T-helper 1 cell (primary cell): ENCODE data around the gene GAB2.

Source experiments
- DNase-seq, 5 donors: peaks; one replicate each; pipeline ENCODE4 v3.0.0-alpha.2; 2012 to 2020

Gene GAB2

DNA sequence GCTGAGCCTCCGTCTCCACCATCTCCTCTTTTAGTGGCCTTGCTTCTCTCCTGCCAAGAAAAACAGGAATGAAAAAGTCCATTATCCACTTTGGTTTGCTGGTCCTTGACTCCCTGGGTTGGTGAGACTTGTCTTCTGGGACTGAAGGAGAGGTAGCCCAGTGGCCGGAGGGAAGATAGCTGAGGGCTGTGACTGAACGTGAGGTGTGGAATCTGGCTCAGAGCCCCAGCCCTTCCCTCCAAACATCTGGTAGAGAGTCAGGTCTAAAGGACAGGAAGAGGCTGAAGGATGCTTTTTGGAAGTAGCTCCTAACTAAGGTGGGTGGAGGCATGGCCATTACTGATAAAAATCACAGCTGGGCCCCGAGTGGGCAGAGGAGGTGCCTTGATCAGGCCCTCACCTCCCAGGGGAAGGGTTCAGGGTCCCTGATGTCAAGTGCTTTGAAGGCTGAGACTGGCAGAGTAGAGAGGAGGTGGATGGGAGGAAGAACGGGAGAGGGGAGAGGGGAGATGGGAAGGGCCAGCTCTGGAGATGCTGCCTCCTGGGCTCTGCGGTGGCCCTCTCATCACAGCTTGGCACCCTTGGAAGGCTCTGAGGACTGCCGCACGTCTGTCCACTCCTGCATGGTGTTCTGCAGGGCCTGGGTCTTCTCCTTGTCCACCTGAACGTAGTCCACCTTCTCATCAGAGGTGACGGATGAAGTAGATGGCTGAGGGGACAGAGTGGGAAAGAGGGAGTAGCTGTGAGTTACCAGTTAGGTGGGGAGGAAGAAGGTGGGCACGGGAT, 198.7 kb downstream of the GAB2 start:
- no peak for DNase-seq

DNA sequence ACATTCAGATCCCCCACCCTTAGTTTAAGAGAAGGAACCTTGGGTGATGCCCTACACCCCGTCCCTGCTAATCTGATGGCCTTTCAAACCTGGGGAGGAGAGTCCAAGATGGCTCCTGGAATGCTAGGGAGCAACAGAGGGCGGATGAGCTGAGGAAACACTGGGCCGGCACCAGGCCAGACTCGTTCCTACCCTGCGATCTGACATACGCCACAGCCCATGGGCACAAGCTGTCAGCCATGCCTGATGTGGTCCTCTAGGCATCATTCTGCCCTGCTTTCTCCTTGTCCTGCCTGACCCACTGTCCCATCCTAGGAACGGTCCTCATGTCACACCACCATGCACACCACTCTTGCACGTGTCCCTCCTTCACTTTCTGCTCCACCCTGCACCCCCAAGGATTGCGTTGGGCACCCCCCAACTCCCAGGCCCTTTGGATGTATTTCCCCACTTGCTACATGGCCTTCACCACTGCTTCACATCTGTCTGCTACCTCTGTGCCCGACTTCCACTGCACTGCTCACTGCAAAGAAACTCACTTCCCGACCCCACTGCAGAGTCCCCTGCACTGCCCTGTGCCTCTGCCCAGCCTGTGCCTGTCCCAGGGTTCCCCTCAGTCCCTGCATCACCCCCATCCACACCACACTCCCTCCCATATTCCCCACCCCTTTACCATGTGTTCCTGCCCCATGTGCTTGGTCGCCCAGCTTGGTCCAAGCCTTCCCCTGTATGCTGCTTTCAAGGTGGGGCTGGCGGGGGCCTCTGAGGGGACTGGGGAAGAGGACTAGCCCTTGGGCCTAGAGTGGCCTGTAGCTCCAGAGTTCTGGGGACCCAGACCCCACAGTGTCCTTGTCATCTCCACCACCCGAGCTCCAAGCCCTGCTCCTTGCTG, 199.7 kb downstream of the GAB2 start:
- DNase-seq: no peak

DNA sequence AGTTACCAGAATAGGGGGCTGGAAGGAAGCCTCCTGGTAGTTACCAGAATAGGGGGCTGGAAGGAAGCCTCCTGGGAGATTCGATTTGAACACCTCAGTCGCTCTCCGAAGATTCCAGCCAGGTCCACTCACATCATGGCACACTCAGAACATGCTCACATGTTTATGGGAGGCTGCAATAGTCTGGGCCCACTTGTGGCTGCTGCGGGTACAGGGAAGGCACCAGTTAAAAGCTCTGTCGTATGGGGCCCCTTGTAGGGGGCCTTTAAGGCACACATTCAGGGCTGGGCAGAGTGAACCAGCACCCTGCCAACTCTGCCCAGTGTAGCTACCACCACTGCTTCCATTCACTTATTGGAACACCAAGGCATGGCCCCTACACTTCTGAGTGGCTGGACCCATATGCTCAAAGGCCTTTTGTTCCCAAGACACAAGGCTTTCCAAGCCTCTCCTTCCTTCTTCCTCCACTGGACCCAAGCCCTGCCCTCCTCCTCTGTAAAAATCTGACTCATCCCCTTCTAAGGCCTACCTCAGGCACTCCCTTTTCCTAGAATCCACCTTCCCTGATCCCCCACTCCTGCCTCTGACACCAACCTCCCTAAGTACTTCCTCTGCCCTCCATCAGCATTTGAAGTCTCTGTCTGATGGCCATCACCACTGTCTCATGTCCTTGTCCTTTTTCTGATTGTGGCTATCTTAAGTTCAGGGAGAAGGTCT, 200.9 kb downstream of the GAB2 start:
- DNase-seq: no peak

DNA sequence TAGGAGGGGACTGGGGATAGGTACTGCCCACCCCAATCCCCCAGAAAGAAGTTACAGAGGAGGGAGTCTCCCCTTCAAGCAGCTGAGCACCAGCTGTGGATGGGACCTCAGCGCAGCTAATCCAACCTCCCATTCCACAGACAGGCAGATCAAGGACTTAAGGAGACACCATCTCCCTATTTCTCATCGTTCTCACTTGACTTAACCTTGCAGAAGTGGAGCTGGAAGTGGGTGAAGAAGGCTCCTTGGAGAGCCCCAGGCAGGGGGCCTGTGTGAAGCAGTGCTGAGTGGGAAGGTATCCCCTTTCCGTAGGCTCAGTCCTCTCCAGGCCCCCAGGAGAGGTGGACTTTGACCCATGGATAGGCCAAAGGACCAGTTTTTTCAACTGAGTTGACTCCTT, 201.6 kb downstream of the GAB2 start:
- no peak for DNase-seq

DNA sequence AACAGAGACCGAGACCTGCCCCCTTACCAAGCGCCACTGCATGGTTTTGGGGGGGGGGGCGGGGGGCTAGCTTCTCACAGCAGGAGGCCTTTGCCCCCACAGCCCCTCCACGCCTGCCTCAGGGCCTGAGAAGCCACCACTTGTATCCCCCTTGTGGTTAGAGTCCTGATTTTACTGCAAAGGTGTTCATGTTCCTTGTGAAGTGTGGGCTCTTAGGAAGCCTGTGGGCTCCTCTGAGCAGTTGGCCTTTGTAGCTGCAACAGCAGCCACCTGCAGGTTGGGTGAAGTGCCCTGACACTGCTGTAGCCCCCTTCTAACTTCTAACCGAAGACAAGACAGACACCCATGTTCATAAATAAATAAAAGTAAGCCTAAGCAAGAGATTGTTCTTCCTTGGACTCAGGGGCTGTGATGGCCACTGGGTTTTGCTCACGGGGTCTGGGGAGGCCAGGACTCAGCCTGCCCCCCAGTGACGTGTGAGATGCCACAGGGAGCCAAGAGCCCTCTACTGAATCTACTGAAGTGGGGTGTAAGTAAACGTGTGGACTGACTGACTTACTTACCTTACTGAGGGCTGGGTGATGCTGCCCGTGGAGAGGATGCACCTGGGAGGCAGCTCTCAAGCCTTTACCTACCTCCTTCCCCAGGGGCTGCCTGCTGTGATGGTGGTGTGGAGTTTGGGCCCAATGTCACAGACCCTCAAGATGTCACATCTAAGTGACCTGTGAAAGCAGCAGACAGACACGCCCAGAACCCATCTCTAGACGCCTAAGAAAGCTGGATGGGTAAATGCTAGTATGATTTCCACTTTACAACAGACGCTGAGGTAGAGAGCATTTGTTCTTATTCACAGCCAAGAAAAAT, 203.1 kb downstream of the GAB2 start:
- DNase-seq: no peak

DNA sequence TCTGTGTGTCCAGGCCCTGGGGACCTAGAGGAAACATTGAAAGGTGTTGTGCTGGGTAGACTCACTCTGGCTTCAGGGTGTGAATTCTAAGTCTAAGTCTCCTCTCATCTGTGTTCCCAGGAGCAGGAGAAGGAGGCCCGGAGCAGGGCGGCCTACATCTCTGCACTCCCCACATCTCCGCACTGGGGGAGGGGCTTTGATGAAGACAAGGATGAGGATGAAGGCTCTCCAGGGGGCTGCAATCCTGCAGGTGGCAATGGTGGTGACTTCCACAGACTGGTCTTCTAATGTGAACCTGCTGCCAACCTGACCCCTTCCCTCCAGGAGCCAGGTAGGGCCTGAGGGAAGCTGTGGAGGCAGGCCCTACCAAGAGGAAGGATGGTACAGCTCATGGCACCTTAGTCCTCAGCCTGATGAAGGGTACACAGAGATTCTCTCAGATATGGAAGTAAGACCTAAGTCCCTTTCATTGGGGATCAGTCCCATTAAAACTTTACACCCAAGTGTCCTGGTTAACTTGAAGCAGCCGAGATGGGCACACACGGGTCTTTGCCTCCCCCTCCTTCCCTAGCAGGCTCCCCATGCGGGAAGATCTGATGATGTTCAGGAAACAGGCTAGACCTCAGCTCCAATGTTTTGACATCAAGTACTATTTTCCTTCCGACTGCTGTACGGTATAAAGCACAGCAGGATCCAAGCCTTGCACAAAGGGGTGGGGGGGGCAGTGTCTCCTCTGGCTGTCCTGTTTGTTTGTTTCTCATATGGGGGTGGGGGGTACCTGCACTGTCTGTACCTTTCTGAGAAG, 203.9 kb downstream of the GAB2 start:
- DNase-seq: no peak

DNA sequence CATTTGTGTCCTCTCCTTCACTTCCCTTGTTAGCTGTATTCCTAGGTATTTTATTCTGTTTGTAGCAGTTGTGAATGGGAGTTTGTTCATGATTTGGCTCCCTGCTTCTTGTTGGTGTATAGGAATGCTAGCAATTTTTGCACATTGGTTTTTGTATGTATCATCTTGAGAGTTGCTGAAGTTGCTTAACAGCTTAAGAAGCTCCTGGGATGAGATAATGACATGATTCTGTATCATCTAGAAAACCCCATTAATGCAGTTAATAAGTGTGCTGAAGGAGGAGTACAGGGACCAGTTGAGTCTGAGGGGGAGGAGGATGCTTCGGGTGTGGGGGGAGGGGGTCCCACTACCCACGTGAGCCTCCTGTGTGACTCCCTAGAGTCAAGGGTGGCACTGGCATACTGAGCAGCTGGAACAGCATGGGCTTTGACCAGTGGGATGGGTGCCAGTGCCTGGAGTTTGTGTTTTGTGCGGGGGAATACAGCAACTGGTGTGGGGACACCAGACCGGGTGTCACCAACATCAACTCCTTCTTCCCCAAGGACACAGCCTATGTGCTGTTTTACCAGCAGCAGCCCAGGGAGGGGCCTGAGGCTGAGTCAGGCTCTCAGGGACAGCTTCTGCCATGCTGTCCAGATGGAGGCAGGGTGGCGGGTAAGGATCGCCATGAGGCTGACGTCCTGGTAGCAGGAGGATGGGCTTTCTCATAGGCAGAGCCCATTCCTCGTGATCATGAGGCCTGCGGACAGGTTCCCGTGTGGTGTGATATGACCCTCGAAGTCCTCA, 204.8 kb downstream of the GAB2 start:
- DNase-seq: no peak

DNA sequence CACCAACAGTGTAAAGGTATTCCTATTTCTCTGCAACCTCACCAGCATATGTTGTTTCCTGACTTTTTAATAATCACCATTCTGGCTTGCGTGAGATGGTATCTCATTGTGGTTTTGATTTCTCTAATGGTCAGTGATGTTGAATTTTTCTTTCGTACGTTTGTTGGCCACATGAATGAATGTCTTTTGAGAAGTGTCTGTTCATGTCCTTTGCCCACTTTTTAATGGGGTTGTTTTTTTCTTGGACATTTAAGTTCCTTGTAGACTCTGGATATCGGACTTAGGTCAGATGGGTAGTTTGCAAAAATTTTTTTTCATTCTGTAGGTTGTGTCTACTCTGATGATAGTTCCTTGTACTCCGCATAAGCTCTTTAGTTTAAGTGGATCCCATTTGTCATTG, 206.1 kb downstream of the GAB2 start:
- no peak for DNase-seq

DNA sequence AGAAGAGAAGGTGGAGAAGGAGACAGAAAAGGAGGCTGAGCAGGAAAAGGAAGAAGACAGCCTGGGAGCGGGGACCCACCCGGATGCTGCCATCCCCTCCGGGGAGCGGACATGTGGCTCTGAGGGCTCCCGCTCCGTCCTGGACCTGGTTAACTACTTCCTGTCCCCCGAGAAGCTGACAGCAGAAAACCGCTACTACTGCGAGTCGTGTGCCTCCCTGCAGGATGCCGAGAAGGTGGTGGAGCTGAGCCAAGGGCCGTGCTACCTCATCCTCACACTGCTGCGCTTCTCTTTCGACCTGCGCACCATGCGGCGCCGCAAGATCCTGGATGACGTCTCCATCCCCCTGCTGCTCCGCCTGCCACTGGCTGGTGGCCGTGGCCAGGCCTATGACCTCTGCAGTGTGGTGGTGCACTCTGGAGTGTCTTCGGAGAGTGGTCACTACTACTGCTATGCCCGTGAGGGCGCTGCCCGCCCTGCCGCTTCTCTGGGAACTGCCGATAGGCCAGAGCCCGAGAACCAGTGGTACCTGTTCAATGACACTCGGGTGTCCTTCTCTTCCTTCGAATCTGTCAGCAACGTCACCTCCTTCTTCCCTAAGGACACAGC, 207.5 kb downstream of the GAB2 start:
- DNase-seq: no peak

DNA sequence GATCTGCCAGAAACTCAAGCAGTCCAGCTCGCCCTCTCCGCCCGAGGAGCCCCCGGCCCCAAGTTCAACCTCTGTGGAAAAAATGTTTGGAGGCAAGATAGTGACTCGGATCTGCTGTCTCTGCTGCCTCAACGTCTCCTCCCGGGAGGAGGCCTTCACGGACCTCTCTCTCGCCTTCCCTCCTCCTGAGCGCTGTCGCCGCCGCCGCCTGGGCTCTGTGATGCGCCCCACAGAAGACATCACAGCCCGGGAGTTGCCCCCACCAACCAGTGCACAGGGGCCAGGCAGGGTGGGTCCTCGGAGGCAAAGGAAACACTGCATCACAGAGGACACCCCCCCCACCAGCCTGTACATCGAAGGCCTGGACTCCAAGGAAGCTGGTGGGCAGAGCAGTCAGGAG, 208.1 kb downstream of the GAB2 start:
- no peak for DNase-seq

DNA sequence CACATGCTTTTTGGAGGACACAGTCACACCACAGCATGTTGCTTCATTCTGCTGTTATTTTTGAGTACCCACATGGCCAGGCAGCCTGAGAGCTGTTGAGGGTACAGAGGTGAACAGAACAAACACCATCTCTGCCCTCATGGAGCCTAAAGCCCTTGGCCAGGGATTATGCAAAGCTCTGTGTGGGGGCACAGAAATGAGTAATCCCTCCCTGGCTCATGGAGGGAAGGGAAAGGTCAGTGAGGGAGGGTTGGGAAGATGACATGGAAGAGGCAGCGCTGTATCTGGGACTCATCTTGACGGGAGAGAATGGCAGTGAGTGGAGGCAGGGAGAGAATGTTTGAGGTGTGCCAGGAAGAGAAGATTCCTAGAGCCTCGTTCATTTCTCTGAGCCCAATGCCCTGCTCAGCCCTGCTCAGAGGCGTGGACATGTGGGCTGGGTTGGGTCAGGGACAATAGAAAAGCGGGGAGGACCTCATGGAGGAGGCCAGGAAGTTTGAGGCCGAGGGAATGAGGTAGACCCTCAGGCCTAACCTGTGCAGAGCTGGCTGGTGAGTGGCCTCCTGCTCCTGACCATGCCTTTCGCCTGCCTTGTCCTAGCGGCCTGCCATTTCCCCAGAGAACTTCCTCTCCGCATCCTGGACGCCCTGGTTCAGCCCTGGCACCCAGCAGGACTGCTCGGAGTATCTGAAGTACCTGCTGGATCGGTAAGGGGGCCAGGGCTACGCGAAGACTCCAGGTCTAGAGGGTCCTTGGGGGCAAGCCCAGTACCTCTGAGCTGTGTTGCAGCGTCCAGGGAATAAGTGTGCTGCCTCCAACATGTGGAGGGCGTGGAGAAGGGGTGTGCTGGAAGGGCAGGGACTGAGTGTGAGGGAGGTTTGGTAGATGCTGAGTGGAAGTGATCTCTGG, 209.1 kb downstream of the GAB2 start:
- no peak for DNase-seq

DNA sequence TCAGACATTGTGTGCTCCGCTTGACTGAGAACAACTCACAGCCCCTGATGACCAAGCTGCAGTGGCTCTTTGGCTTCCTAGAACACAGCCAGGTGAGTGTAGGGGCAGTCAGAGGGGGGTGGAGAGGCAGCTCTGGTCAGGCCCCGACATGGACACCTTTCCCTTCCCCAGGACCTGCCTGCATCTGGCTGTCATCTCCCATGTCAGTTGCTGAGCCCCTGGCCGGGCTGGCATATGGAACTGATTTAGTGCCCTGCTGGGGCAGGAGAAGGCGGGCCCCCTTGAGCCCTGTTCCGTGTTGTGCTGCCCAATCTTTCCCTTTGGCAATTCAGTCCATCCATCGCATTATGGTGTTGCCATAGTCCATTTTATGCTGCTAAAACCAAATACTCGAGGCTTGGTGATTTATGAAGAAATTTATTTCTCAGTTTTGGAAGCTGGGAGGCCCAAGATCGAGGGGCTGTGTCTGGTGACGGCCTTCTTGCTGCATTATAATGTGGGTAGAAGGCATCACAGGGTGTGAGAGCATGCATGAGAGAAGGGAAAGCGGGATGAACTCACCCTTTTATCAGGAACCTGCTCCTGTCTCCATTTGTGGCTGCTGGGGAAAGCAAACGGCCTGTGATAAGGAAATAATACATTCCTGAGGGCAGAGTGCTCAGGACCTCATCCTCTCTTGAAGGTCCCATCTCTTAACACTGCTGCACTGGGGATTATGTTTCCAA, 209.9 kb downstream of the GAB2 start:
- DNase-seq: no peak

DNA sequence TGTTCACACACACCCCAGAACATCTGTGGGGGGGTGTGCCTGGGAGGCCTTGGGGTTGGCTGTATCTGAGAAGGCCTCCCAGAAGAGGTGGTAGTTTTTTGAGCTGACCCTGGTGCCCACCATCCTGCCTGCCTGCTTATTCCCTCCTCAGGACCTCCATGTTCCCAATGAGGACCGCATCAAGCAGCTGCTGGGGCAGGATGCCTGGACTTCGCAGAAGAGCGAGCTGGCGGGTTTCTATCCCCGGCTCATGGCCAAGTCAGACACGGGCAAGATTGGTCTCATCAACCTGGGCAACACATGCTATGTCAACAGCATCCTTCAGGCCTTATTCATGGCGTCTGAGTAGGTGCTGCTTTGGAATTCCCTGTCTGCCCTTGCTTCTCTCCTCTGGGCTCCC, 211.9 kb downstream of the GAB2 start:
- DNase-seq: no peak

DNA sequence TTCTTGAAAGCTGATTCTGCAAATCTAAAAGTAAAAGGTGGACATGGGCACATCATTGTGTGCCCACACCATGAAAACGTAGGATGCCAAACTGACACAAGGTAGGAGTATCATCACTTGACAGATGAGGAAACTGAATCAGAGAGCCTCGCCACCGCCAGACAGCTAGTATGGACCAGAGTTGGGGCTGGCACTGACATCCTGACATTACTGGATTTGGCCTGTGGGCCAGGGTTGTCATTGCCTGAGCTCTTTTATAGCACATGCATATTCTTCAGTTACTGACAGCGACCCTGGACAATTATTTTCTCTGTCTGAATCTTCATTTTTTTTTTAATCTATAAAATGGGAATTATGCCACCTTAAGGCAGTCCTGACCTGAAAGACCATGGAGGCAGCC, 212.4 kb downstream of the GAB2 start:
- DNase-seq: no peak

DNA sequence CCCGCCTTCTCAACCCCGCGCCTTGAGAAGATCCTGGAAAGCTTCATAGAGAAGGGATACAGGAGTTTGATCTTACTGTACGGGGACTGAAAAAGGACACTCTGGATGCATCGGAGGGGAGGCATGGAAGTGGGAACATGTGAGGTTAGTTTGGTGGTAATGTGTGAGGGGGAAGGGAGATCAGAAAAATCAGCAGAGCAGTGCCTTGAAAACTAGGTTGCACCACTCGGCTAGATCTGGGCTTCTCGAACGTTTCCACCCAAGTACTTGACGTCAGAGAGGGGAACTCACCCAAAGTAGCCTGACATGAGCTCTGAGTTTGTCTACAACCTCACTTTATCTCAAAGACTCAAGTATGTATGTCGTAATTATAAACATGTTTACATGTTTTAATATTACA, 214.4 kb downstream of the GAB2 start:
- DNase-seq: peak in 4 of 5 donors; percentile 53 to 64 (median 59)

DNA sequence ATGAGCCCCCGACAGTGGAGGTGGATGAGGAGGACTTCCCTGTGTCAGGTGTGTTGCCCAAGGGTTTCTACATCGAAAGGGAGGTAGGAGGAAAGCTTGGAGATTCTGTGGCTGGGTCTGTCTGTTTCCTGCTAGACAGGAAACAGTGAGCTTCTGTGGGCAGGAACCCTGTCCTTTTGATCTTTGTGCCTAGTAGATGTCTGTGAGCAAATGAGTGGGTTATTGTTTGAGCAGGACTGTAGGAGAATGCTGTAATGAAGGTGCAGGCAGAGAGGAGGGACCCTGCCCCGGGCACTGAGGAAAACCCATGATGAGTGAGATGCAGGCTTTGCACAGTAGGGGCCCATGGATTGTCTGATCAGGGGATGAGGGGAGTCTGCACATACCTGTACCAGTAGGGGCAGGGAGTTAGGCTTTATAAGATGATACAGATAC, 214.9 kb downstream of the GAB2 start:
- peak; percentile 25 to 79 (median 62) for DNase-seq

DNA sequence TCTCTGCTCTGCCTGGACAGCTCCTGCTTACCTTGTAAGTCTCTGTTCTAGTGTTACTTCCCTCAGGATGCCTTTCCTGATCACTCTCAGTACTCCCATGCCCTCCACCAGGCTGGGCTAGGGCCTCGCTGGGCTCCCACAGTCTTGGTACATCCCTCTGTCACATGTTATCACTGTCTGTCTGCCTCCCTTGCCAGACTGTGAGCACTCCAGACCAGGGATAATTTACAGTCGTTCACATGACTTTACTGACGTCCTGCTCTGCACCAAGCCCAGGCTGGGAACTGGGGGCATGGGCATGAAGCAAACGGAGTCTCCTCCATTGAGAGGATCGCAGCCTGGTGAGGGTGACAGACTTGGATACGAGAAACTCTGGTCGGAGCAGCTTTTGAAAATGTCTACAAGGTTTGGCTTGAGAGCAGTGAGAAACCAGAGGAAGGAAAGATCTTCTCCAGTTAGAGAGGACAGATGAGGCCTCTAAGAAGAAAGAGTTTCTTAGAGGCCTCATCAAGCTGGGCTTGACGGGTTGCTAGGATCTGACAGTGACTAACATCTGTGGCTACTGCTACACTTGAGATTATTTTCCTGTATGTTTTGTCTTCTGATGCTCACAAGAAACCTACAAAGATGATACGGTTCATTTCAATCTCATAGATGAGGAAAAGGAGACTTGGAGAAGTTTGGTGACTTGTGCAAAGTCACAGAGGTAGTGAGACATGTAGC, 216.4 kb downstream of the GAB2 start:
- no peak for DNase-seq

DNA sequence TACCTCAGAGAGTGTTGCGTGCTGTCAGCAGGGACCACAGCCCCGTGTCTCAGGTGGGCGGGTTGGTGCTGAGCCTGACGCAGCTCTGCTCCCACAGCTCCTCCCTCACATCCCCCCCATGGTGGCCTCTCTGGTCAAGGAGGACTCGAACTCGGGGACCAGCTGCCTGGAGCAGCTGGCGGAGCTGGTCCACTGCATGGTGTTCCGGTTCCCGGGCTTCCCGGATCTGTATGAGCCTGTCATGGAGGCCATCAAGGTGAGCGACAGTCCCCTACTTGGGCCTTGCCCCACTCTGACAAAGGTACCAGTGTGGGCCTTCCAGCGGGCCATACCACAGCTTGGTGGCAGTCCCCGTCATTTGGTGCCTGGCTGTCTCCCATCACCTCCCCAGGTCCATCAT, 217.1 kb downstream of the GAB2 start:
- DNase-seq: no peak
